IMR-90 (cell line): ENCODE measurements around the gene LIMS1. TPM values are rescaled to one million over a fixed set of nuclear protein-coding genes. Genes with fewer than 3 reads are reported as not detected.

Source experiments
- ATAC-seq: fragments of 200-7000 bp; cut with Tn5 transposase; 2 replicates; pipeline ENCODE4 v1.9.1; 2020; ENCODE audit warnings: low read depth, mild to moderate bottlenecking, moderate library complexity
- BruUV-seq: library from RNA; stranded (reverse); fragments of 400-500 nt; replicated peaks from 2 replicates; lab custom pipeline; 2021; lab: Mats Ljungman, UMichigan
- CTCF ChIA-PET: fragments of 300-600 bp; formaldehyde crosslinking; extraction: SDS; loops from one replicate; lab custom pipeline; 2021; ENCODE audit warnings: antibody characterized with exemption; lab: Yijun Ruan, JAX
- POLR2A ChIA-PET: fragments of 300-600 bp; sonication (Branson Sonifier 250); formaldehyde crosslinking; loops from one replicate; lab custom pipeline; 2022; ENCODE audit warnings: antibody characterized with exemption; ENCODE audit not compliant: unreplicated experiment; lab: Charles Lee
- DNase-seq: peaks from one replicate; pipeline ENCODE4 v3.0.0; 2013
- H2AFZ ChIP-seq: replicated peaks from 2 replicates; pipeline ENCODE3; 2013; ENCODE audit warnings: low read length, mild to moderate bottlenecking; ENCODE audit not compliant: poor library complexity
- H2AK5ac ChIP-seq: 2 replicates; pipeline ENCODE4 v1.6.1; 2013; ENCODE audit warnings: low read depth, low read length, inconsistent platforms
- H2AK9ac ChIP-seq: replicated peaks from 2 replicates; pipeline ENCODE3; 2013; ENCODE audit warnings: mild to moderate bottlenecking, low read depth, low read length, moderate library complexity; ENCODE audit not compliant: poor library complexity
- H2BK120ac ChIP-seq: 2 replicates; pipeline ENCODE4 v1.6.1; 2013; ENCODE audit warnings: low read depth, low read length, inconsistent platforms
- H2BK15ac ChIP-seq: 3 replicates; pipeline ENCODE4 v1.6.1; 2013; ENCODE audit warnings: low read depth, low read length, inconsistent platforms
- H2BK20ac ChIP-seq: 2 replicates; pipeline ENCODE4 v1.6.1; 2013; ENCODE audit warnings: low read depth, mild to moderate bottlenecking, inconsistent platforms, low read length, moderate library complexity
- H2BK5ac ChIP-seq: 2 replicates; pipeline ENCODE4 v1.6.1; 2013; ENCODE audit warnings: mild to moderate bottlenecking, low read depth, low read length, inconsistent platforms; ENCODE audit not compliant: poor library complexity, severe bottlenecking
- H3K14ac ChIP-seq: replicated peaks from 2 replicates; pipeline ENCODE4 v1.6.1; 2013; ENCODE audit warnings: low read depth, low read length, inconsistent platforms
- H3K18ac ChIP-seq: 2 replicates; pipeline ENCODE4 v1.6.1; 2013; ENCODE audit warnings: low read depth, low read length, control low read depth
- H3K23ac ChIP-seq: 2 replicates; pipeline ENCODE4 v1.6.1; 2013; ENCODE audit warnings: low read depth, low read length, inconsistent platforms
- H3K27ac ChIP-seq: 2 replicates; pipeline ENCODE4 v1.5.1; 2013; ENCODE audit warnings: mild to moderate bottlenecking, control low read depth, low read length; ENCODE audit not compliant: insufficient read depth
- H3K27me3 ChIP-seq: 2 replicates; pipeline ENCODE4 v1.6.1; 2013; ENCODE audit warnings: low read length; ENCODE audit not compliant: control insufficient read depth, insufficient read depth
- H3K36me3 ChIP-seq: 2 replicates; pipeline ENCODE4 v1.6.1; 2013; ENCODE audit warnings: low read length, mixed read lengths; ENCODE audit not compliant: control insufficient read depth, insufficient read depth
- H3K4ac ChIP-seq: 2 replicates; pipeline ENCODE4 v1.6.1; 2013; ENCODE audit warnings: low read depth, low read length, inconsistent platforms
- H3K4me1 ChIP-seq: 2 replicates; pipeline ENCODE4 v1.6.1; 2013; ENCODE audit warnings: low read length, mixed read lengths; ENCODE audit not compliant: control insufficient read depth, insufficient read depth
- H3K4me2 ChIP-seq: 2 replicates; pipeline ENCODE4 v1.6.1; 2013; ENCODE audit warnings: low read depth, mild to moderate bottlenecking, control low read depth, low read length, moderate library complexity
- H3K4me3 ChIP-seq: 2 replicates; pipeline ENCODE4 v1.5.1; 2013; ENCODE audit warnings: low read depth, mild to moderate bottlenecking, control low read depth, low read length, moderate library complexity; ENCODE audit not compliant: insufficient read depth
- H3K56ac ChIP-seq: 2 replicates; pipeline ENCODE4 v1.6.1; 2013; ENCODE audit warnings: low read length, inconsistent platforms; ENCODE audit not compliant: insufficient read depth; ENCODE audit errors: extremely low read depth
- H3K79me1 ChIP-seq, 2 experiments: 2 replicates each; pipeline ENCODE4 v1.6.1; 2013; ENCODE audit warnings: low read length in 2 of 2, inconsistent platforms in 1 of 2, low read depth in 1 of 2
- H3K9ac ChIP-seq: 2 replicates; pipeline ENCODE4 v1.6.1; 2013; ENCODE audit warnings: low read depth, low read length, control low read depth
- H3K9me1 ChIP-seq: 2 replicates; pipeline ENCODE4 v1.6.1; 2013; ENCODE audit warnings: low read length, inconsistent platforms; ENCODE audit not compliant: insufficient read depth
- H3K9me3 ChIP-seq: 2 replicates; pipeline ENCODE4 v1.6.1; 2013; ENCODE audit warnings: low read length; ENCODE audit not compliant: control insufficient read depth, insufficient read depth
- H4K20me1 ChIP-seq: 2 replicates; pipeline ENCODE4 v1.6.1; 2013; ENCODE audit warnings: low read length, inconsistent platforms; ENCODE audit not compliant: insufficient read depth
- H4K5ac ChIP-seq: 2 replicates; pipeline ENCODE4 v1.6.1; 2013; ENCODE audit warnings: mild to moderate bottlenecking, low read depth, low read length, control low read depth
- H4K8ac ChIP-seq, 2 experiments: 2 replicates each; pipeline ENCODE4 v1.6.1; 2013; ENCODE audit warnings: low read depth in 2 of 2, low read length in 2 of 2, control low read depth in 1 of 2, inconsistent platforms in 1 of 2
- H4K91ac ChIP-seq: 2 replicates; pipeline ENCODE4 v1.6.1; 2013; ENCODE audit warnings: low read depth, low read length, inconsistent platforms; ENCODE audit not compliant: insufficient read depth
- BHLHE40 ChIP-seq: fragments of 150-350 bp; IDR thresholded peaks from 2 replicates; pipeline ENCODE4 v1.6.1; 2016; ENCODE audit warnings: mild to moderate bottlenecking, low read depth, low read length
- CEBPB ChIP-seq: IDR thresholded peaks from 2 replicates; pipeline ENCODE4 v1.6.1; 2012; ENCODE audit warnings: low read depth, low read length, improper control_type of control experiment
- CHD1 ChIP-seq: IDR thresholded peaks from 2 replicates; pipeline ENCODE4 v1.6.1; 2012; ENCODE audit warnings: low read depth, low read length, improper control_type of control experiment
- FOS ChIP-seq: fragments of 150-350 bp; IDR thresholded peaks from 2 replicates; pipeline ENCODE4 v1.6.1; 2016; ENCODE audit warnings: low read depth, low read length
- MAFK ChIP-seq: IDR thresholded peaks from 2 replicates; pipeline ENCODE4 v1.6.1; 2012; ENCODE audit warnings: low read depth, low read length, improper control_type of control experiment
- MAZ ChIP-seq: IDR thresholded peaks from 2 replicates; pipeline ENCODE4 v1.6.1; 2012; ENCODE audit warnings: low read depth, mild to moderate bottlenecking, low read length, improper control_type of control experiment, moderate library complexity, borderline replicate concordance
- MXI1 ChIP-seq: IDR thresholded peaks from 2 replicates; pipeline ENCODE4 v1.6.1; 2012; ENCODE audit warnings: low read depth, mild to moderate bottlenecking, low read length, moderate library complexity, borderline replicate concordance
- NFE2L2 ChIP-seq: fragments of 150-350 bp; IDR thresholded peaks from 2 replicates; pipeline ENCODE4 v1.6.1; 2016; ENCODE audit warnings: low read depth, mild to moderate bottlenecking, low read length
- POLR2A ChIP-seq: IDR thresholded peaks from 2 replicates; pipeline ENCODE4 v1.6.1; 2012; ENCODE audit warnings: mild to moderate bottlenecking, low read depth, low read length
- RAD21 ChIP-seq: IDR thresholded peaks from 2 replicates; pipeline ENCODE4 v1.6.1; 2012; ENCODE audit warnings: low read length, improper control_type of control experiment
- RCOR1 ChIP-seq: IDR thresholded peaks from 2 replicates; pipeline ENCODE4 v1.6.1; 2012; ENCODE audit warnings: mild to moderate bottlenecking, low read length, improper control_type of control experiment; ENCODE audit not compliant: insufficient replicate concordance
- RFX5 ChIP-seq: IDR thresholded peaks from 2 replicates; pipeline ENCODE4 v1.8.0; 2012; ENCODE audit warnings: low read depth, mild to moderate bottlenecking, low read length, moderate library complexity
- SMC3 ChIP-seq: fragments of 150-350 bp; IDR thresholded peaks from 2 replicates; pipeline ENCODE4 v1.6.1; 2016; ENCODE audit warnings: low read depth, mild to moderate bottlenecking, antibody characterized with exemption, low read length, moderate library complexity
- USF2 ChIP-seq: fragments of 150-350 bp; IDR thresholded peaks from 2 replicates; pipeline ENCODE4 v1.6.1; 2017; ENCODE audit warnings: mild to moderate bottlenecking, antibody characterized with exemption, low read length, low read depth
- WGBS, 2 experiments: methylation state at CpG; one replicate each; pipeline versions ENCODE4 v1.1.5 to v1.1.7; 2013; ENCODE audit warnings: missing lambda C conversion rate in 2 of 2; ENCODE audit not compliant: insufficient read length in 1 of 2; ENCODE audit errors: extremely low coverage in 2 of 2; 5-methylcytosine and 5-hydroxymethylcytosine counted together
- dilution Hi-C: fragments of 300-500 bp; cut with HindIII; formaldehyde crosslinking; loops from one replicate; pipeline ENCODE4 v1.14.3; 2018; ENCODE audit warnings: low sequenced_read_pairs; ENCODE audit not compliant: unreplicated experiment
- in situ Hi-C: fragments of 300-500 bp; cut with MboI; formaldehyde crosslinking; loops from 3 replicates; pipeline ENCODE4 v1.14.3; 2019; ENCODE audit warnings: low sequenced_read_pairs, inconsistent platforms, mixed read lengths
- intact Hi-C: fragments of 100-400 bp; cut with micrococcal nuclease; formaldehyde crosslinking; loops from 2 replicates; pipeline ENCODE4 v1.10.0; 2022
- polyA plus RNA-seq, 3 experiments: library from polyadenylated mRNA; depleted of rRNA; stranded (reverse); fragments of >200 nt; gene quantifications; 2 replicates each; pipeline ENCODE4 v1.2.3, GENCODE V29; 2012; ENCODE audit warnings: low replicate concordance in 1 of 3
- total RNA-seq: library from RNA; depleted of rRNA; stranded (reverse); fragments of >200 nt; gene quantifications from 2 replicates; pipeline ENCODE4 v1.2.3, GENCODE V29; 2012
- TF ChIP-seq, protein P1 (sequence below): conservative IDR thresholded peaks from 2 replicates; pipeline ENCODE4 v1.5.1; 2012; ENCODE audit warnings: mild to moderate bottlenecking, low read depth, low read length, improper control_type of control experiment

Gene LIMS1
- total and polyA plus RNA-seq, 2 of the 4 experiments (the other 2 are of a cell fraction): 59.1 to 131 TPM

- in situ Hi-C loops (no loop called here), intact Hi-C loops (no loop called here), dilution Hi-C loops (no loop called here)
- WGBS, 2 experiments: 1% methylated on average over 52 of the region's 97 CpGs; no CpG with 5 or more reads in 1 of the 2 experiments
- H3K23ac ChIP-seq: peak within 1 kb of the TSS; percentile 82
- peak within 1 kb of the TSS; percentile 87 for H3K9ac ChIP-seq
- H3K9me3 ChIP-seq: no peaks in the 10 kb centered on the region
- H3K79me1 ChIP-seq: peaks cover 0 to 3% of the 10 kb centered on the region in 2 experiments; a peak in 1 of 4 replicates
- peak within 1 kb of the TSS; percentile 95 for H3K14ac ChIP-seq
- peak within 1 kb of the TSS; percentile 86 for H3K27ac ChIP-seq
- ATAC-seq: peak; percentile 98
- CTCF ChIA-PET: no interaction called here
- no peaks in the 10 kb centered on the region for H3K9me1 ChIP-seq
- H4K5ac ChIP-seq: peak within 1 kb of the TSS; percentile 87
- peak within 1 kb of the TSS; percentile 86 for H2BK5ac ChIP-seq
- peak within 1 kb of the TSS; percentile 10; the same call in 1 of the 2 replicates for H3K18ac ChIP-seq
- POLR2A ChIA-PET: interaction anchor here (0.6 kb wide), 1 partner anchor 196 kb away, joined by 4 read pairs; no protein-coding TSS in a partner anchor
- peak within 1 kb of the TSS; percentile 46; the same call in 1 of the 2 replicates for H2AK5ac ChIP-seq
- peak within 1 kb of the TSS; percentile 97 for H2AK9ac ChIP-seq
- peak within 1 kb of the TSS; percentile 98 for H2AFZ ChIP-seq
- BruUV-seq: no TSS peak
- H4K20me1 ChIP-seq: peaks cover 18% of the 10 kb centered on the region
- H2BK120ac ChIP-seq: peak within 1 kb of the TSS; percentile 56; the same call in 1 of the 2 replicates
- H3K4ac ChIP-seq: peak within 1 kb of the TSS; percentile 94
- no peaks in the 10 kb centered on the region for H3K27me3 ChIP-seq
- H3K4me1 ChIP-seq: no peaks in the 10 kb centered on the region
- H2BK20ac ChIP-seq: no peak within 1 kb of the TSS
- H3K56ac ChIP-seq: peak within 1 kb of the TSS; percentile 97
- H4K8ac ChIP-seq: peak within 1 kb of the TSS; percentile 85 to 100
- peak; percentile 99 for DNase-seq
- H4K91ac ChIP-seq: peak within 1 kb of the TSS; percentile 94
- H3K36me3 ChIP-seq: no peaks in the 10 kb centered on the region
- peak within 1 kb of the TSS; percentile 88 for H3K4me2 ChIP-seq
- H2BK15ac ChIP-seq: no peak within 1 kb of the TSS
- peak within 1 kb of the TSS; percentile 90 for H3K4me3 ChIP-seq
- no peak for TF ChIP-seq RFX5
- peak; percentile 22; the same call in 1 of the 2 replicates for TF ChIP-seq MAFK
- TF ChIP-seq USF2: peak; percentile 23
- peak; percentile 62; the same call in 1 of the 2 replicates for TF ChIP-seq BHLHE40
- TF ChIP-seq POLR2A: peak; percentile 89
- peak; percentile 24; the same call in 1 of the 2 replicates for TF ChIP-seq MAZ
- TF ChIP-seq NFE2L2: peak; percentile 15; the same call in 1 of the 2 replicates
- peak; percentile 11 for TF ChIP-seq RAD21
- TF ChIP-seq, protein P1, sequence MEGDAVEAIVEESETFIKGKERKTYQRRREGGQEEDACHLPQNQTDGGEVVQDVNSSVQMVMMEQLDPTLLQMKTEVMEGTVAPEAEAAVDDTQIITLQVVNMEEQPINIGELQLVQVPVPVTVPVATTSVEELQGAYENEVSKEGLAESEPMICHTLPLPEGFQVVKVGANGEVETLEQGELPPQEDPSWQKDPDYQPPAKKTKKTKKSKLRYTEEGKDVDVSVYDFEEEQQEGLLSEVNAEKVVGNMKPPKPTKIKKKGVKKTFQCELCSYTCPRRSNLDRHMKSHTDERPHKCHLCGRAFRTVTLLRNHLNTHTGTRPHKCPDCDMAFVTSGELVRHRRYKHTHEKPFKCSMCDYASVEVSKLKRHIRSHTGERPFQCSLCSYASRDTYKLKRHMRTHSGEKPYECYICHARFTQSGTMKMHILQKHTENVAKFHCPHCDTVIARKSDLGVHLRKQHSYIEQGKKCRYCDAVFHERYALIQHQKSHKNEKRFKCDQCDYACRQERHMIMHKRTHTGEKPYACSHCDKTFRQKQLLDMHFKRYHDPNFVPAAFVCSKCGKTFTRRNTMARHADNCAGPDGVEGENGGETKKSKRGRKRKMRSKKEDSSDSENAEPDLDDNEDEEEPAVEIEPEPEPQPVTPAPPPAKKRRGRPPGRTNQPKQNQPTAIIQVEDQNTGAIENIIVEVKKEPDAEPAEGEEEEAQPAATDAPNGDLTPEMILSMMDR: no peak
- no peak for TF ChIP-seq RCOR1
- TF ChIP-seq FOS: peak; percentile 44; the same call in 1 of the 2 replicates
- TF ChIP-seq SMC3: no peak
- TF ChIP-seq CHD1: peak; percentile 44; the same call in 1 of the 2 replicates
- no peak for TF ChIP-seq CEBPB
- peak; percentile 96 for TF ChIP-seq MXI1
Measured at GRCh38 chr2:108719149-108720044, 185.1 kb downstream of the LIMS1 start, which contains the start of gene RANBP2. RANBP2 (plus strand) TSS chr2:108719482; CDS start chr2:108719607, 125 bp downstream.
